Smooth muscle cell (in vitro differentiated cells): Measurements from ENCODE around the gene TNK2. TPM values are rescaled to one million over a fixed set of nuclear protein-coding genes. Genes with fewer than 3 reads are reported as not detected.
"Not testable (repeated sequence)": the region's sequence is repeated elsewhere in the genome, so short reads cannot be mapped to it uniquely, and the experiment has no call there.

Experiments
- DNase-seq: peaks from one replicate; lab custom pipeline; 2025; ENCODE audit not compliant: unreplicated experiment; lab: John Stamatoyannopoulos, UW
- H2AFZ ChIP-seq: fragments of 200-600 bp; sonication (generic); 2 replicates; pipeline ENCODE4 v1.6.0; 2016; ENCODE audit warnings: antibody characterized with exemption, low read depth, mild to moderate bottlenecking
- H3F3A ChIP-seq: fragments of 200-600 bp; sonication (generic); 2 replicates; pipeline ENCODE4 v1.6.0; 2017; ENCODE audit warnings: antibody characterized with exemption, low read depth
- H3K27ac ChIP-seq: fragments of 200-600 bp; sonication (generic); 2 replicates; pipeline ENCODE4 v1.5.1; 2016; ENCODE audit warnings: low read depth, mild to moderate bottlenecking
- H3K27me3 ChIP-seq: fragments of 200-600 bp; sonication (generic); 2 replicates; pipeline ENCODE4 v1.6.1; 2016; ENCODE audit warnings: low read depth, mild to moderate bottlenecking
- H3K36me3 ChIP-seq: fragments of 200-600 bp; sonication (generic); 2 replicates; pipeline ENCODE4 v1.5.1; 2016; ENCODE audit warnings: low read depth
- H3K4me1 ChIP-seq: fragments of 200-600 bp; sonication (generic); 2 replicates; pipeline ENCODE4 v1.5.1; 2016; ENCODE audit warnings: low read depth
- H3K4me2 ChIP-seq: fragments of 200-600 bp; sonication (generic); 2 replicates; pipeline ENCODE4 v1.6.0; 2016; ENCODE audit warnings: mild to moderate bottlenecking
- H3K4me3 ChIP-seq: fragments of 200-600 bp; sonication (generic); 2 replicates; pipeline ENCODE4 v1.5.1; 2016; ENCODE audit warnings: mild to moderate bottlenecking
- H3K79me2 ChIP-seq: fragments of 200-600 bp; sonication (generic); 2 replicates; pipeline ENCODE4 v1.6.0; 2016; ENCODE audit warnings: low read depth, mild to moderate bottlenecking
- H3K9ac ChIP-seq: fragments of 200-600 bp; sonication (generic); 2 replicates; pipeline ENCODE4 v1.6.0; 2016; ENCODE audit warnings: low read depth
- H3K9me3 ChIP-seq: fragments of 200-600 bp; sonication (generic); replicated peaks from 2 replicates; pipeline ENCODE4 v1.5.1; 2016; ENCODE audit warnings: low read depth
- H4K20me1 ChIP-seq: fragments of 200-600 bp; sonication (generic); 2 replicates; pipeline ENCODE4 v1.6.0; 2016; ENCODE audit warnings: low read depth
- CTCF ChIP-seq: fragments of 200-600 bp; sonication (generic); IDR thresholded peaks from 2 replicates; pipeline ENCODE4 v1.5.1; 2017; ENCODE audit warnings: borderline replicate concordance, mild to moderate bottlenecking, antibody characterized with exemption; ENCODE audit not compliant: insufficient read depth, poor library complexity, severe bottlenecking
- WGBS: methylation state at CpG from one replicate; pipeline ENCODE4 v1.1.7; 2016; ENCODE audit warnings: low lambda C conversion rate; 5-methylcytosine and 5-hydroxymethylcytosine counted together
- polyA plus RNA-seq: library from polyadenylated mRNA; unstranded; fragments of >200 nt; fragmentation: Nextera tagmentation; extraction: Ambion mirVana; gene quantifications from 2 replicates; pipeline ENCODE4 v1.2.1, GENCODE V29; 2016
- total RNA-seq: library from RNA; depleted of rRNA; stranded (reverse); fragments of >200 nt; gene quantifications from 2 replicates; pipeline ENCODE4 v1.2.3, GENCODE V29; 2014

The TNK2 gene
- total and polyA plus RNA-seq, 2 experiments from 2014 or later: 2.8 to 10.6 TPM

GRCh38 chr3:195820901-195821300 lies 87.5 kb downstream of the TNK2 start:
- H3K4me2 ChIP-seq: no peak overlapping the region
- no peak for DNase-seq
- no peaks in the 10 kb centered on the region for H3K27me3 ChIP-seq
- no peak overlapping the region for H2AFZ ChIP-seq
- 96% methylated on average over 5 of the region's 5 CpGs for WGBS
- H3K9ac ChIP-seq: no peak overlapping the region
- no peaks in the 10 kb centered on the region for H3K79me2 ChIP-seq
- H3K36me3 ChIP-seq: no peaks in the 10 kb centered on the region
- H3K4me1 ChIP-seq: no peaks in the 10 kb centered on the region
- no peak for TF ChIP-seq CTCF
- no peaks in the 10 kb centered on the region for H4K20me1 ChIP-seq
- H3K4me3 ChIP-seq: no peak overlapping the region
- H3F3A ChIP-seq: no peaks in the 10 kb centered on the region
- H3K27ac ChIP-seq: no peak overlapping the region
- H3K9me3 ChIP-seq: no peaks in the 10 kb centered on the region

- Histone ChIP-seq H2AFZ (no peak overlapping the region), H3K36me3 (no peaks in the 10 kb centered on the region), H3K4me3 (no peak overlapping the region), H3K4me1 (no peaks in the 10 kb centered on the region), H3K9ac (no peak overlapping the region), H3K27me3 (no peaks in the 10 kb centered on the region), H3F3A (no peaks in the 10 kb centered on the region), H3K4me2 (no peak overlapping the region), H3K9me3 (no peaks in the 10 kb centered on the region), H4K20me1 (no peaks in the 10 kb centered on the region), H3K27ac (no peak overlapping the region), H3K79me2 (no peaks in the 10 kb centered on the region)
- no peak for DNase-seq
- 95% methylated on average over 8 of the region's 8 CpGs for WGBS
- no peak for TF ChIP-seq CTCF
These were observed 88.2 kb downstream of the TNK2 start for GRCh38 chr3:195820186-195820585.

DNA sequence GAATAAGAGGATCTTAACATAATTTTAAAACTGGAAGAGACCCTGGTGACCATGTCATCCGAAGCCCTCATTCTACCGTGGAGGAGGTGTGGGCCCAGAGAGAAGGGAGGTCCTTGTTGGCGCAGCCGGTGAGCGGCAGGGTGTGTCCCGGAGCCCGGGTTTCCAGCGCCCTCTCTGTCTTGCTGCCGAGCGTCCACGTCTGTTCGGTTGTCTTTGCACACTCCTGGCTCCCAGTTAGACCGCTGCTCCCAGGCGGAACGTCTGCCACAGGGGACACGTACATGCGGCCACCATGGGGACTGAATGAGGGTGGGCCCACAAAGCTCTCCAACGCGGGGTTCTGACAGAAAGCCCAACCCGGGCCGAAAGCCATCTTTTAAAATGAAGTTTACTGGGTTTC lies 90.0 kb downstream of the TNK2 start:
- Histone ChIP-seq H3K9ac (no peak overlapping the region), H3K4me1 (no peaks in the 10 kb centered on the region), H3K36me3 (no peaks in the 10 kb centered on the region), H2AFZ (no peak overlapping the region), H3K79me2 (no peaks in the 10 kb centered on the region), H3K4me3 (no peak overlapping the region), H3F3A (no peaks in the 10 kb centered on the region), H3K27me3 (no peaks in the 10 kb centered on the region), H3K9me3 (no peaks in the 10 kb centered on the region), H3K4me2 (no peak overlapping the region), H4K20me1 (no peaks in the 10 kb centered on the region), H3K27ac (no peak overlapping the region)
- TF ChIP-seq CTCF: no peak
- 94% methylated on average over 21 of the region's 21 CpGs for WGBS
- no peak for DNase-seq

DNA sequence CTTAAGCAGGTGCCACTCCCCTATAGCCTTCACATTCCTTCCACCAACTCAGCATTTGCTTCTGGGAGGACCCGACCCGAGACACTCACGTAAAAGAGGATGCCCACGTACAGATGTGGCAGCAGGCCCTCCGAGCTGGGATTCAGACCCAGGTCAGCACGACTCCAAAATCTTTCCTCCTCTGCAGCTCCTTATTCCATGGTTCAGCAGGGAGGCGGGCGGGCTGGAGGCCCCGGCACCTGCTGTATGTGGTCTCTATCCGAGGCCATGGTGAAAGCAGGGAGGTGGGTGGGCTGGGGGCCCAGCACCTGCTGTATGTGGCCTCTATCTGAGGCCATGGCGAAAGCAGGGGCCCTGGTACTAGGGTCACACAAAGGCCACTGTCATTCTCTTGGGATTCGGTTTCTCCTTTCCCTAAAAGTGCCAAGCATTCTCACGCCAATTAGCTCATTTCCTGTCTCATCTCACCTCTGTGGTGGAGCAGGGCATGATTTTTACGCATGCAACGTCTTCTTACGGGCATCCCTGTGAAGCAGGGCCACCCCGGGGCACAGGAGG lies 90.7 kb downstream of the TNK2 start:
- H3K27me3 ChIP-seq: no peaks in the 10 kb centered on the region
- no peak overlapping the region for H2AFZ ChIP-seq
- H3K36me3 ChIP-seq: no peaks in the 10 kb centered on the region
- no peak overlapping the region for H3K9ac ChIP-seq
- no peak for DNase-seq
- TF ChIP-seq CTCF: no peak
- no peaks in the 10 kb centered on the region for H3K4me1 ChIP-seq
- no peaks in the 10 kb centered on the region for H4K20me1 ChIP-seq
- H3K4me2 ChIP-seq: no peak overlapping the region
- no peaks in the 10 kb centered on the region for H3F3A ChIP-seq
- no peaks in the 10 kb centered on the region for H3K9me3 ChIP-seq
- no peaks in the 10 kb centered on the region for H3K79me2 ChIP-seq
- no peak overlapping the region for H3K4me3 ChIP-seq
- WGBS: 91% methylated on average over 17 of the region's 17 CpGs
- H3K27ac ChIP-seq: no peak overlapping the region

- H3K36me3 ChIP-seq, H3K79me2 ChIP-seq, H3K4me1 ChIP-seq, H3K4me3 ChIP-seq, H3K4me2 ChIP-seq, DNase-seq, H3K27me3 ChIP-seq, H3F3A ChIP-seq, H3K9me3 ChIP-seq, H3K27ac ChIP-seq, H3K9ac ChIP-seq, H4K20me1 ChIP-seq, H2AFZ ChIP-seq: not testable (repeated sequence)
- WGBS: 90% methylated on average over 23 of the region's 23 CpGs
These were observed 92.0 kb downstream of the TNK2 start for GRCh38 chr3:195816276-195816913.
